K562 (cell line): Measurements from ENCODE around the gene MYO10. TPM values are rescaled to one million over a fixed set of nuclear protein-coding genes. Genes with fewer than 3 reads are reported as not detected.
"Not testable (repeated sequence)": the region's sequence is repeated elsewhere in the genome, so short reads cannot be mapped to it uniquely, and the experiment has no call there.

Experiments
- ATAC-seq: fragments of 200-7000 bp; cut with Tn5 transposase; 3 replicates; pipeline ENCODE4 v1.9.1; 2020; ENCODE audit warnings: moderate library complexity
- BruUV-seq: library from RNA; stranded (reverse); fragments of 400-500 nt; replicated peaks from 2 replicates; lab custom pipeline; 2021; lab: Mats Ljungman, UMichigan
- CTCF ChIA-PET: fragments of 300-600 bp; formaldehyde crosslinking; extraction: SDS; loops from one replicate; lab custom pipeline; 2021; ENCODE audit warnings: low intra/inter-chr PET ratio; lab: Yijun Ruan, JAX
- POLR2A ChIA-PET: fragments of 300-600, 350-650 bp; sonication (Branson Sonifier 250); formaldehyde crosslinking; extraction: SDS; loops from one replicate; lab custom pipeline; 2021; ENCODE audit warnings: antibody characterized with exemption, inconsistent platforms; lab: Yijun Ruan, JAX
- DNase-seq, 4 experiments: peaks; one replicate each; pipeline versions ENCODE4 v3.0.0 to v3.0.0-alpha.2; 2011 to 2018; ENCODE audit warnings: low spot score in 3 of 4, mixed read lengths in 3 of 4; ENCODE audit errors: extremely low read depth in 1 of 4
- FAIRE-seq: peaks from 2 replicates; lab custom pipeline; 2011; peaks lifted over from hg19 to GRCh38; lab: Jason Lieb, UNC
- H2AFZ ChIP-seq: 2 replicates; pipeline ENCODE4 v1.6.0; 2011; ENCODE audit warnings: low read depth, low read length, control low read depth, inconsistent platforms
- H3K27ac ChIP-seq: fragments of 200-600 bp; 3 replicates; pipeline ENCODE4 v1.8.0; 2011; ENCODE audit warnings: low read depth, mild to moderate bottlenecking, control low read depth, inconsistent platforms, low read length, moderate library complexity, mixed read lengths; ENCODE audit errors: extremely low read depth
- H3K27me3 ChIP-seq, 2 experiments: fragments of 300-600 bp in 1 of 2; 2 replicates in 1 of 2; 3 replicates in 1 of 2; pipeline versions ENCODE4 v1.6.0 to v1.8.0; 2011; ENCODE audit warnings: inconsistent platforms in 2 of 2, low read length in 2 of 2, mild to moderate bottlenecking in 1 of 2, mixed read lengths in 1 of 2, moderate library complexity in 1 of 2; ENCODE audit not compliant: control insufficient read depth in 2 of 2, insufficient read depth in 2 of 2
- H3K36me3 ChIP-seq: fragments of 300-600 bp; 3 replicates; pipeline ENCODE4 v1.8.0; 2011; ENCODE audit warnings: mild to moderate bottlenecking, low read length, inconsistent platforms; ENCODE audit not compliant: control insufficient read depth, insufficient read depth
- H3K4me1 ChIP-seq, 2 experiments: fragments of 200-600 bp in 1 of 2; replicated peaks in 1 of 2; 2 replicates in 1 of 2; 3 replicates in 1 of 2; pipeline versions ENCODE4 v1.5.1 to v1.8.0; 2011; ENCODE audit warnings: inconsistent platforms in 2 of 2, low read length in 2 of 2, mild to moderate bottlenecking in 1 of 2, mixed read lengths in 1 of 2, moderate library complexity in 1 of 2; ENCODE audit not compliant: control insufficient read depth in 2 of 2, insufficient read depth in 2 of 2
- H3K4me2 ChIP-seq: 2 replicates; pipeline ENCODE4 v1.6.1; 2011; ENCODE audit warnings: low read length, control low read depth, inconsistent platforms, mixed read lengths; ENCODE audit not compliant: insufficient read depth
- H3K4me3 ChIP-seq: fragments of 200-600 bp; sonication (generic), shearing (Covaris generic); 2 replicates; pipeline ENCODE4 v1.5.1; 2016; ENCODE audit warnings: control low read depth, inconsistent platforms
- H3K79me2 ChIP-seq: fragments of 200-600 bp; 3 replicates; pipeline ENCODE4 v1.8.0; 2011; ENCODE audit warnings: low read length, inconsistent platforms; ENCODE audit not compliant: control insufficient read depth, insufficient read depth
- H3K9ac ChIP-seq, 2 experiments: 2 replicates each; pipeline versions ENCODE4 v1.6.0 to v1.6.1; 2011; ENCODE audit warnings: low read depth in 2 of 2, low read length in 2 of 2, control low read depth in 1 of 2, inconsistent platforms in 1 of 2, mild to moderate bottlenecking in 1 of 2, mixed read lengths in 1 of 2; ENCODE audit not compliant: insufficient read depth in 1 of 2
- H3K9me1 ChIP-seq: one replicate; pipeline ENCODE4 v1.6.0; 2011; ENCODE audit warnings: inconsistent platforms, mild to moderate bottlenecking, low read length, moderate library complexity; ENCODE audit not compliant: control insufficient read depth, insufficient read depth
- H3K9me3 ChIP-seq: replicated peaks from 2 replicates; pipeline ENCODE4 v1.5.1; 2011; ENCODE audit warnings: low read depth, low read length, inconsistent platforms; ENCODE audit not compliant: control insufficient read depth, insufficient read depth
- H4K20me1 ChIP-seq: replicated peaks from 2 replicates; pipeline ENCODE4 v1.6.1; 2011; ENCODE audit warnings: low read length, inconsistent platforms, mixed read lengths; ENCODE audit not compliant: control insufficient read depth, insufficient read depth
- TEAD2 ChIP-seq: fragments of 450-650 bp; IDR thresholded peaks from 2 replicates; pipeline ENCODE4 v1.6.1; 2016; ENCODE audit warnings: missing genetic modification characterization, control low read depth, missing compliant biosample characterization
- ZNF263 ChIP-seq: sonication (generic); formaldehyde crosslinking; IDR thresholded peaks from 2 replicates; pipeline ENCODE4 v1.8.0; 2022; ENCODE audit warnings: mild to moderate bottlenecking, missing genetic modification reagents, borderline replicate concordance
- WGBS: fragments of 100-300 bp; shearing (Covaris generic); methylation state at CpG from one replicate; pipeline ENCODE4 v1.1.6; 2016; ENCODE audit warnings: low coverage, mixed read lengths; ENCODE audit not compliant: insufficient coverage; ENCODE audit errors: missing lambda C conversion rate; 5-methylcytosine and 5-hydroxymethylcytosine counted together
- in situ Hi-C: fragments of 300-500 bp; cut with MboI; formaldehyde crosslinking; loops from 4 replicates; pipeline ENCODE4 v1.15.0; 2018; ENCODE audit warnings: inconsistent platforms, mixed read lengths
- intact Hi-C: fragments of 100-400 bp; cut with micrococcal nuclease; formaldehyde crosslinking; loops from 2 replicates; pipeline ENCODE4 v1.14.2; 2022
- polyA plus RNA-seq, 8 experiments: library from polyadenylated mRNA; depleted of rRNA in 4 of 8; stranded (reverse) in 5 of 8; unstranded in 3 of 8; fragments of >200 nt; fragmentation: Nextera tagmentation in 2 of 8; fragmentation: Illumina TruSeq in 1 of 8; extraction: Ambion mirVana in 2 of 8; extraction: Trizol in 1 of 8; gene quantifications; 2 replicates each; pipeline versions ENCODE4 v1.2.1 to v1.2.3, GENCODE V29; 2011 to 2014; ENCODE audit warnings: inconsistent platforms in 1 of 8, missing spikeins in 1 of 8
- total RNA-seq, 7 experiments: library from RNA; depleted of rRNA in 6 of 7; stranded (reverse); fragments of >200 nt in 6 of 7; fragmentation: Illumina TruSeq in 2 of 7; extraction: Trizol in 2 of 7; gene quantifications; 2 replicates each; pipeline versions ENCODE4 v1.2.1 to v1.2.3, GENCODE V29; 2011 to 2021; ENCODE audit warnings: low replicate concordance in 1 of 7

MYO10 gene
- total and polyA plus RNA-seq, 9 of the 15 experiments (the other 6 are each of a cell fraction or from before 2014, with no cell fraction given) = 0.04 to 0.24 TPM; not detected in 7

DNA sequence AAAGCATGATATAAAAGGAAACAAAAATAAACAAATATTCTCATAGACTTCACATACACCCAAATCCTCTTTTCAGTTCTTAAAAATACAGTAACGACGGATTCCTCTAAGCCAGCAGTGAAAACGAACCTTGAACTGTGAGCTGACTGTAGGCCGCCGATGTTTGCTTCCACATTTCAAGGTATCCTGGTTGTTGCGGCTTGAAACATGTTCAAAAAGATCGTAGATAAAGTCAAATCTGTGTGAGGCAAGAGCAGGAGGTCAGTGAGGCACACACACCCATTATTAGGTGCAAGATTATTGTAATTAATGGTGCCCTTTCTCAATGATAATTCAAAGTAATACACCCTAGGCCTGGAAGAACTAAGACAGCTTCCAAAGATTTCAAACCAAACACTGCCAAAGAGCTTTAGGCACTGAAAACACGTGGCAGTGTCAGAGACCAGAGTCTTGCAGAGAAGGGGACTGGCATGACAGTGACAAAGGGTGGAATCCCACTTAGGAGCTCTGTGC is 178.0 kb downstream of the MYO10 start:
- intact Hi-C loops (no loop called here), in situ Hi-C loops (no loop called here)
- no peak for DNase-seq
- ATAC-seq = no peak
- Histone ChIP-seq H3K79me2 (no peaks in the 10 kb centered on the region), H4K20me1 (no peaks in the 10 kb centered on the region), H3K4me3 (no peak overlapping the region), H2AFZ (no peak overlapping the region), H3K9me3 (no peaks in the 10 kb centered on the region), H3K36me3 (no peaks in the 10 kb centered on the region), H3K4me1 (no peaks in the 10 kb centered on the region), H3K9me1 (no peaks in the 10 kb centered on the region), H3K27ac (no peak overlapping the region), H3K27me3 (peaks cover 3 to 8% of the 10 kb centered on the region in 2 experiments; a peak in 2 of 5 replicates), H3K9ac (no peak overlapping the region), H3K4me2 (no peak overlapping the region)
- ChIA-PET POLR2A (interaction anchor here (0.6 kb wide), 2 partner anchors 9 to 211 kb away, joined by 4 to 5 read pairs; no protein-coding TSS in a partner anchor), CTCF (no interaction called here)
- BruUV-seq = no TSS peak
- TF ChIP-seq TEAD2 (tag) = no peak
- TF ChIP-seq ZNF263 = no peak
- no peak for FAIRE-seq
- WGBS = under 1% methylated on average over 8 of the region's 8 CpGs

DNA sequence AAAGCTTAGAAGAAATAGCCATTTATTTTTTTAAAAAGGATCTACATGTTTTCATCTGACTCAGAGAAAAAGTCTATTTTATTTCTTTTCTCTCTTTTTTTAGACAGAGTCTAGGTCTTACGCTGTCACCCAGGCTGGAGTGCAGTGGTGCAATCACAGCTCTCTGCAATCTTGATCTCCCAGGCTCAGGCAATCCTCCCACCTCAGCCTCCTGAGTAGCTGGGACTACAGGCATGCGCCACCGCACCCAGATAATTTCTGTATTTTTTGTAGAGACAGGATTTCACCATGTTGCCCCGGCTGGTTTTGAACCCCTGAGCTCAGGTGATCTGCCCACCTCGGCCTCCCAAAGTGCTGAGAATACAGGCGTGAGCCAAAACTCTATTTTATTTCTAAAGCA is 178.5 kb downstream of the MYO10 start:
- intact Hi-C loops, DNase-seq, H3K9me3 ChIP-seq, CTCF ChIA-PET, in situ Hi-C loops, H3K4me1 ChIP-seq, H2AFZ ChIP-seq, H3K9me1 ChIP-seq, H3K4me2 ChIP-seq, H3K79me2 ChIP-seq, FAIRE-seq, H3K27ac ChIP-seq, H3K27me3 ChIP-seq, H3K4me3 ChIP-seq, ATAC-seq, BruUV-seq, H3K9ac ChIP-seq, H4K20me1 ChIP-seq, H3K36me3 ChIP-seq: not testable (repeated sequence)
- POLR2A ChIA-PET = interaction anchor here (0.6 kb wide), 2 partner anchors 10 to 210 kb away, joined by 4 to 5 read pairs; no protein-coding TSS in a partner anchor
- 0% methylated on average over 6 of the region's 6 CpGs for WGBS
